Sigmoid colon (tissue), 3 donors: Measurements from ENCODE around the gene GLI3.

ENCODE experiments used
- POLR2A ChIP-seq, 2 donors: fragments of 450-650 bp; IDR thresholded peaks; one replicate each; pipeline ENCODE4 v1.6.1; 2016; ENCODE audit warnings: antibody characterized with exemption in 2 of 2, mild to moderate bottlenecking in 2 of 2, moderate library complexity in 2 of 2
- TF ChIP-seq, protein P1 (sequence below), 4 experiments: fragments of 450-650 bp in 3 of 4; fragments of 200-600 bp in 1 of 4; IDR thresholded peaks; one replicate each; pipeline ENCODE4 v1.5.1; 2016 to 2019; ENCODE audit warnings: antibody characterized with exemption in 4 of 4, mild to moderate bottlenecking in 3 of 4, moderate library complexity in 2 of 4

- TF ChIP-seq, protein P1, sequence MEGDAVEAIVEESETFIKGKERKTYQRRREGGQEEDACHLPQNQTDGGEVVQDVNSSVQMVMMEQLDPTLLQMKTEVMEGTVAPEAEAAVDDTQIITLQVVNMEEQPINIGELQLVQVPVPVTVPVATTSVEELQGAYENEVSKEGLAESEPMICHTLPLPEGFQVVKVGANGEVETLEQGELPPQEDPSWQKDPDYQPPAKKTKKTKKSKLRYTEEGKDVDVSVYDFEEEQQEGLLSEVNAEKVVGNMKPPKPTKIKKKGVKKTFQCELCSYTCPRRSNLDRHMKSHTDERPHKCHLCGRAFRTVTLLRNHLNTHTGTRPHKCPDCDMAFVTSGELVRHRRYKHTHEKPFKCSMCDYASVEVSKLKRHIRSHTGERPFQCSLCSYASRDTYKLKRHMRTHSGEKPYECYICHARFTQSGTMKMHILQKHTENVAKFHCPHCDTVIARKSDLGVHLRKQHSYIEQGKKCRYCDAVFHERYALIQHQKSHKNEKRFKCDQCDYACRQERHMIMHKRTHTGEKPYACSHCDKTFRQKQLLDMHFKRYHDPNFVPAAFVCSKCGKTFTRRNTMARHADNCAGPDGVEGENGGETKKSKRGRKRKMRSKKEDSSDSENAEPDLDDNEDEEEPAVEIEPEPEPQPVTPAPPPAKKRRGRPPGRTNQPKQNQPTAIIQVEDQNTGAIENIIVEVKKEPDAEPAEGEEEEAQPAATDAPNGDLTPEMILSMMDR (IDR thresholded peaks at IDR 0.05) = no peak
- no peak for TF ChIP-seq POLR2A (IDR thresholded peaks at IDR 0.05)
Observed at GRCh38 chr7:42167631-42168236, 69.3 kb downstream of the GLI3 start.
